ENCODE measurements around the gene ENOX1.

ENOX1 gene

GRCh38 chr13:43299374-43299773 lies 487.4 kb downstream of the ENOX1 start:
- Mint-ChIP-seq H3K9me3 (no peaks in the 10 kb centered on the region), H3K27me3 (peaks cover 14% of the 10 kb centered on the region), H3K36me3 (no peaks in the 10 kb centered on the region), H3K27ac (no peak overlapping the region), H3K4me3 (no peak overlapping the region), H3K4me1 (no peaks in the 10 kb centered on the region)
- no peak for ATAC-seq

- H3K4me1 Mint-ChIP-seq: no peaks in the 10 kb centered on the region
- ATAC-seq: no peak
- H3K4me3 Mint-ChIP-seq: no peak overlapping the region
- H3K27ac Mint-ChIP-seq: no peak overlapping the region
- no peaks in the 10 kb centered on the region for H3K36me3 Mint-ChIP-seq
- no peaks in the 10 kb centered on the region for H3K9me3 Mint-ChIP-seq
- H3K27me3 Mint-ChIP-seq: peaks cover 14% of the 10 kb centered on the region
These were observed 488.0 kb downstream of the ENOX1 start for GRCh38 chr13:43298816-43299215.

- H3K9me3 Mint-ChIP-seq: no peaks in the 10 kb centered on the region
- no peaks in the 10 kb centered on the region for H3K36me3 Mint-ChIP-seq
- H3K27ac Mint-ChIP-seq: no peak overlapping the region
- H3K4me1 Mint-ChIP-seq: no peaks in the 10 kb centered on the region
- no peak for ATAC-seq
- no peak overlapping the region for H3K4me3 Mint-ChIP-seq
- H3K27me3 Mint-ChIP-seq: peaks cover 14% of the 10 kb centered on the region
These were observed 488.6 kb downstream of the ENOX1 start for GRCh38 chr13:43297967-43298678.

GRCh38 chr13:43295825-43296564 lies 490.8 kb downstream of the ENOX1 start:
- Mint-ChIP-seq H3K27ac (no peak overlapping the region), H3K27me3 (peaks cover 14% of the 10 kb centered on the region), H3K36me3 (no peaks in the 10 kb centered on the region), H3K9me3 (no peaks in the 10 kb centered on the region), H3K4me3 (no peak overlapping the region), H3K4me1 (no peaks in the 10 kb centered on the region)
- no peak for ATAC-seq

GRCh38 chr13:43295321-43295720 lies 491.5 kb downstream of the ENOX1 start:
- Mint-ChIP-seq H3K9me3 (no peaks in the 10 kb centered on the region), H3K27me3 (peaks cover 14% of the 10 kb centered on the region), H3K4me1 (no peaks in the 10 kb centered on the region), H3K4me3 (no peak overlapping the region), H3K27ac (no peak overlapping the region), H3K36me3 (no peaks in the 10 kb centered on the region)
- ATAC-seq: no peak

GRCh38 chr13:43294412-43294811 lies 492.4 kb downstream of the ENOX1 start:
- Mint-ChIP-seq H3K27me3 (peaks cover 14% of the 10 kb centered on the region), H3K27ac (no peak overlapping the region), H3K4me3 (no peak overlapping the region), H3K36me3 (no peaks in the 10 kb centered on the region), H3K4me1 (no peaks in the 10 kb centered on the region), H3K9me3 (no peaks in the 10 kb centered on the region)
- ATAC-seq: no peak

GRCh38 chr13:43293986-43294385 lies 492.8 kb downstream of the ENOX1 start:
- Mint-ChIP-seq H3K27me3 (peaks cover 14% of the 10 kb centered on the region), H3K27ac (no peak overlapping the region), H3K4me3 (no peak overlapping the region), H3K36me3 (no peaks in the 10 kb centered on the region), H3K4me1 (no peaks in the 10 kb centered on the region), H3K9me3 (no peaks in the 10 kb centered on the region)
- no peak for ATAC-seq

- H3K36me3 Mint-ChIP-seq: no peaks in the 10 kb centered on the region
- no peak overlapping the region for H3K4me3 Mint-ChIP-seq
- no peaks in the 10 kb centered on the region for H3K4me1 Mint-ChIP-seq
- H3K27me3 Mint-ChIP-seq: peaks cover 12% of the 10 kb centered on the region
- no peak for ATAC-seq
- H3K27ac Mint-ChIP-seq: no peak overlapping the region
- no peaks in the 10 kb centered on the region for H3K9me3 Mint-ChIP-seq
These were observed 493.2 kb downstream of the ENOX1 start for GRCh38 chr13:43293561-43293960.

GRCh38 chr13:43293008-43293407 lies 493.8 kb downstream of the ENOX1 start:
- H3K27ac Mint-ChIP-seq: no peak overlapping the region
- no peak overlapping the region for H3K4me3 Mint-ChIP-seq
- no peak for ATAC-seq
- H3K36me3 Mint-ChIP-seq: no peaks in the 10 kb centered on the region
- H3K27me3 Mint-ChIP-seq: peaks cover 7% of the 10 kb centered on the region
- no peaks in the 10 kb centered on the region for H3K9me3 Mint-ChIP-seq
- no peaks in the 10 kb centered on the region for H3K4me1 Mint-ChIP-seq

GRCh38 chr13:43291287-43292060 lies 495.3 kb downstream of the ENOX1 start:
- no peaks in the 10 kb centered on the region for H3K36me3 Mint-ChIP-seq
- H3K27me3 Mint-ChIP-seq: no peaks in the 10 kb centered on the region
- H3K9me3 Mint-ChIP-seq: no peaks in the 10 kb centered on the region
- no peak for ATAC-seq
- no peak overlapping the region for H3K27ac Mint-ChIP-seq
- H3K4me3 Mint-ChIP-seq: no peak overlapping the region
- H3K4me1 Mint-ChIP-seq: no peaks in the 10 kb centered on the region

- Mint-ChIP-seq H3K4me3 (no peak overlapping the region), H3K9me3 (no peaks in the 10 kb centered on the region), H3K36me3 (no peaks in the 10 kb centered on the region), H3K27me3 (peaks cover 8% of the 10 kb centered on the region), H3K4me1 (no peaks in the 10 kb centered on the region), H3K27ac (no peak overlapping the region)
- ATAC-seq: no peak
These were observed 497.1 kb downstream of the ENOX1 start for GRCh38 chr13:43289470-43290255.

GRCh38 chr13:43286751-43287150 lies 500.0 kb downstream of the ENOX1 start:
- Mint-ChIP-seq H3K4me3 (no peak overlapping the region), H3K27ac (no peak overlapping the region), H3K9me3 (no peaks in the 10 kb centered on the region), H3K36me3 (no peaks in the 10 kb centered on the region), H3K27me3 (peaks cover 25% of the 10 kb centered on the region), H3K4me1 (no peaks in the 10 kb centered on the region)
- no peak for ATAC-seq

- Mint-ChIP-seq H3K4me1 (no peaks in the 10 kb centered on the region), H3K4me3 (no peak overlapping the region)
These were observed 500.7 kb downstream of the ENOX1 start for GRCh38 chr13:43285933-43286597.

GRCh38 chr13:43284162-43284561 lies 502.6 kb downstream of the ENOX1 start:
- no peak for ATAC-seq
- H3K36me3 Mint-ChIP-seq: no peaks in the 10 kb centered on the region
- peaks cover 25% of the 10 kb centered on the region for H3K27me3 Mint-ChIP-seq
- H3K27ac Mint-ChIP-seq: no peak overlapping the region
- no peak overlapping the region for H3K4me3 Mint-ChIP-seq
- H3K4me1 Mint-ChIP-seq: no peaks in the 10 kb centered on the region
- no peaks in the 10 kb centered on the region for H3K9me3 Mint-ChIP-seq

More at GRCh38 chr13:43285933-43286597, 500.7 kb downstream of the ENOX1 start:
- no peaks in the 10 kb centered on the region for H3K9me3 Mint-ChIP-seq
- peaks cover 25% of the 10 kb centered on the region for H3K27me3 Mint-ChIP-seq
- no peak overlapping the region for H3K27ac Mint-ChIP-seq
- no peak for ATAC-seq
- H3K36me3 Mint-ChIP-seq: no peaks in the 10 kb centered on the region
